ENCODE measurements around the gene NOP56. TPM values are rescaled to one million over a fixed set of nuclear protein-coding genes. Genes with fewer than 3 reads are reported as not detected.

Gene NOP56
- total RNA-seq, 1 donor from 2014 or later: 32.1 TPM

DNA sequence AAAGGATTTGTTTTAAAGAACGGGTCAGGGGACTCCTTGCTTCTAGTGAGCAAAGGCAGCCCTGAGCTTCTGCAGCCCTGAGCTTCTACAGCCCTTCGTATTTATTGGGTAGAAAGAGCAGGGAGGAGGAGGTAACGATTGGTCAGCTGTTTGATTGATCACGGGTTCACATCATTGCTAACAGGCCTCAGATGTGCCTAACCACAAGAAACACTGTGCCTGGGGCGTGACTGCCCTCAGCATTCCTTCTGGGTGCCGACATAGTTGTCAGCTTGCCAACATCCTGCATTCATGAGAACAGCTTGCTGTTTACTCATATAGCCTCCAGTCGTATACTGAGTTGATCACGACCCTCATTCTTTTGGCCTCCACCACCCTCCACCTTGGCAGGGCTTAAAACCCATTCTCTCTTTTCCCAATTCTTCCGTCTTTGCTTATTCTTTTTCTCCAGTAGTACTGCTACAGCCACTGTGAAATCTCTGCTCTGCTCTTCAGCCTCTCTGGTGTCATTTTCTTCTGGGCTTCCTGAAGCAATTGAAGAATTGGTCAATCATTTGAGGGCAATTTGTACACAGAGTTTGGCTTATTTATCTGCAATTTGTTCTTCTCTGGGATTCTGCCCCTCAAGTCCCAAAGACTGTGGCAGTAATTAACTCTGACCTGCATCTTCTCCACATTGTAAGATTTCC lies 25.4 kb upstream of the NOP56 start:
- TF ChIP-seq, protein P1, sequence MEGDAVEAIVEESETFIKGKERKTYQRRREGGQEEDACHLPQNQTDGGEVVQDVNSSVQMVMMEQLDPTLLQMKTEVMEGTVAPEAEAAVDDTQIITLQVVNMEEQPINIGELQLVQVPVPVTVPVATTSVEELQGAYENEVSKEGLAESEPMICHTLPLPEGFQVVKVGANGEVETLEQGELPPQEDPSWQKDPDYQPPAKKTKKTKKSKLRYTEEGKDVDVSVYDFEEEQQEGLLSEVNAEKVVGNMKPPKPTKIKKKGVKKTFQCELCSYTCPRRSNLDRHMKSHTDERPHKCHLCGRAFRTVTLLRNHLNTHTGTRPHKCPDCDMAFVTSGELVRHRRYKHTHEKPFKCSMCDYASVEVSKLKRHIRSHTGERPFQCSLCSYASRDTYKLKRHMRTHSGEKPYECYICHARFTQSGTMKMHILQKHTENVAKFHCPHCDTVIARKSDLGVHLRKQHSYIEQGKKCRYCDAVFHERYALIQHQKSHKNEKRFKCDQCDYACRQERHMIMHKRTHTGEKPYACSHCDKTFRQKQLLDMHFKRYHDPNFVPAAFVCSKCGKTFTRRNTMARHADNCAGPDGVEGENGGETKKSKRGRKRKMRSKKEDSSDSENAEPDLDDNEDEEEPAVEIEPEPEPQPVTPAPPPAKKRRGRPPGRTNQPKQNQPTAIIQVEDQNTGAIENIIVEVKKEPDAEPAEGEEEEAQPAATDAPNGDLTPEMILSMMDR (IDR thresholded peaks at IDR 0.05): no peak
- H3K9me3 ChIP-seq: peaks cover 0 to 5% of the 10 kb centered on the region in 2 donors
- intact Hi-C loops (cut with DNase I): no loop called here
- no peaks in the 10 kb centered on the region for H3K36me3 ChIP-seq
- no peaks in the 10 kb centered on the region for H3K27me3 ChIP-seq
- H3K4me3 ChIP-seq: no peak overlapping the region
- H3K27ac ChIP-seq: no peak overlapping the region
- DNase-seq (ENCODE audit: low spot score in 2 of 2): no peak
- H3K4me1 ChIP-seq: no peaks in the 10 kb centered on the region

DNA sequence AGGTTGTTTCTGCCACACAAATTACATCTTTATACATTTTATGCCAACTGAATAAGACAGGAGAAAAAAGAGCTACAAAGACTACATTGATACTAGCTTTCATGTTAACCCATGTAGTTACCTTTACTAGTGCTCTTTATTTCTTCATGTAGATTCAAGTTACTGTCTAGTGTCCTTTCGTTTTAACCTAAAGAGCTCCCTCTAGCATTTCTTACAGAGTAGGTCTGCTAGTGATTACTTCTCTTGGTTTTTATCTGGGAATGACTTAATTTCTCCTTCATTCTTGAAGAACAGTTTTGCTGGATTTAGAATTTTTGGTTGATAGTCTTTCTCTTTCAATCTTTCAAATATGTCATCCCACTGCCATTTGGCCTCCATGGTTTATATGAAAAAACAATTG lies 21.2 kb upstream of the NOP56 start:
- intact Hi-C loops (cut with DNase I): no loop called here
- H3K36me3 ChIP-seq: no peaks in the 10 kb centered on the region
- TF ChIP-seq, protein P1 (IDR thresholded peaks at IDR 0.05): no peak
- H3K27ac ChIP-seq: no peak overlapping the region
- H3K4me3 ChIP-seq: no peak overlapping the region
- no peaks in the 10 kb centered on the region for H3K27me3 ChIP-seq
- H3K4me1 ChIP-seq: no peaks in the 10 kb centered on the region
- DNase-seq (ENCODE audit: low spot score in 2 of 2): no peak
- H3K9me3 ChIP-seq: peaks cover 0 to 5% of the 10 kb centered on the region in 2 donors

DNA sequence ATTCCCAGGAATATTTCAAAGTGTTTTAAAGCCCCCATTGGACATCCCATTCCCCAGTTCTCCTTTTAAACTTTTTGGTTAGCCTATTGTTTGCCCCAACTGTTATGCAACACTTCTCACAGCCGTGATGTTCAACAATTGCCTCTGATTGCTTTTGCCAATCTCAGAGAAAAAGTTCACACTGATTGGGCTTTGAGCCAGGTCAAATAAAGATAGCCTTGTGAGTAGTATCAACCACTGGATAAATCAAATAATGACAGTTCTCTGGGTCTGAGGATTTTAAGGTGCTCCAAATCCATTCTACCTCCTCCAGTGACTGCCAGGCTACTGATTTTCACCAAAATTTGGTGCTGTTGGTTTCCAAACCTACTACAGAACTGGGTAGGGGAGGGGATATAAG lies 19.1 kb upstream of the NOP56 start:
- no peaks in the 10 kb centered on the region for H3K4me1 ChIP-seq
- TF ChIP-seq, protein P1 (IDR thresholded peaks at IDR 0.05): no peak
- peaks cover 0 to 5% of the 10 kb centered on the region in 2 donors for H3K9me3 ChIP-seq
- intact Hi-C loops (cut with DNase I): no loop called here
- H3K27me3 ChIP-seq: no peaks in the 10 kb centered on the region
- no peak overlapping the region for H3K4me3 ChIP-seq
- H3K36me3 ChIP-seq: no peaks in the 10 kb centered on the region
- DNase-seq (ENCODE audit: low spot score in 2 of 2): no peak
- no peak overlapping the region for H3K27ac ChIP-seq

DNA sequence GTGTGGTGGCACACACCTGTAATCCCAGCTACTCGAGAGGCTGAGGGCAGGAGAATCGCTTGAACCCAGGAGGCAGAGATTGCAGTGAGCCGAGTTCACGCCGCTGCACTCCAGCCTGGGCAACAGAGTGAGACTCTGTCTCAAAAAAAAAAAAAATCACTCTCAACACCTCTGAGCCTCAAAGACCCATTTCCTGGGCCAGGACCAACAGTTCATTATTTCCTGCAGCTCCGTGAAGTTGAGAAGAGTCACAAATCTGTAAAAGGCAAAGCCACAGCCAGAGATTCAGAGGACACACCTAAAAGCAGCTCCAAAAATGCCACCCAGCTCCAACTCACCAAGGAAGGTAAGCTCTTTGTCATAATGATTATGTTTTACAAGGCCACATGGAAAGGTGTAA lies 15.2 kb upstream of the NOP56 start:
- Histone ChIP-seq H3K9me3 (no peaks in the 10 kb centered on the region), H3K4me1 (no peaks in the 10 kb centered on the region), H3K27ac (no peak overlapping the region), H3K27me3 (no peaks in the 10 kb centered on the region), H3K4me3 (no peak overlapping the region), H3K36me3 (no peaks in the 10 kb centered on the region)
- no peak for DNase-seq (ENCODE audit: low spot score in 2 of 2)
- TF ChIP-seq, protein P1 (IDR thresholded peaks at IDR 0.05): no peak
- intact Hi-C loops (cut with DNase I): no loop called here

DNA sequence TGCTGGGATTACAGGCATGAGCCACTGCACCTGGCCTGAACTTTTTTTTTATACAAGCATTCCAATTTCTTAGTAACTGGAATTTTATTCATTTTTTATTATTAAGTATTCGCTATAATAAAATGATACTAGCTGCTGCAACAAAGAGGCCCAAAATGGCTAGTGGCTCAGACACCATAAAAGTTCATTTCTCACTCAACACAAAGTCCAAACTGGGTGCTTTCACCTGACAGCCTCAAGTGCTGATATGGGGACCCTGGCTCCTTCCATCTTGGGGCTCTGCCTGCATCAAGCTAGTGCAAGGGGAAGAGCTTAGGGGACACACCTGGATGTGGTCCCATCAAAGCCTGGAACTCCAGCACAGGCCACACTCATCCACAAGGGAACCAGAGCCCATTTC lies 12.2 kb upstream of the NOP56 start:
- no peaks in the 10 kb centered on the region for H3K4me1 ChIP-seq
- TF ChIP-seq, protein P1 (IDR thresholded peaks at IDR 0.05): no peak
- no peak overlapping the region for H3K27ac ChIP-seq
- no peaks in the 10 kb centered on the region for H3K9me3 ChIP-seq
- peaks cover 0 to 7% of the 10 kb centered on the region in 2 donors for H3K36me3 ChIP-seq
- DNase-seq (ENCODE audit: low spot score in 2 of 2): no peak
- no peak overlapping the region for H3K4me3 ChIP-seq
- no peaks in the 10 kb centered on the region for H3K27me3 ChIP-seq
- intact Hi-C loops (cut with DNase I): no loop called here

DNA sequence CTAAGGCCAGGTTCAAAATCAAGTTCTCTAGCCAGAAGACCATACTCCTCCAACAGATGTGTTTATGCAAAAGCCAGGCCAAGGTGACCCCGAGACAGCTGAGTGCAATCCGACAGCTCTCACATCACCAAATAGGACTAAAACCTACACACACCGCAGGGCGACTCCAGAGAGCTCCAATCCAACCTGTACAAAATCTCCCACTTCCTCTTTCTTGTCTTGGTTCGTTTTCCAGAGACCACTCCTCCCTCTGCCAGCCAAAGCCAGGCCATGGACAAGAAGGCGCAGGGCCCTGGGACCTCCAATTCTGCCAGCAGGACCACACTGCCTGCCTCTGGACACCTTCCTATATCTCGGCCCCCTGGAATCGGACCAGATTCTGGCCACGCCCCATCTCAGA lies 11.5 kb upstream of the NOP56 start:
- Histone ChIP-seq H3K9me3 (no peaks in the 10 kb centered on the region), H3K27me3 (no peaks in the 10 kb centered on the region), H3K4me3 (no peak overlapping the region), H3K36me3 (peaks cover 0 to 7% of the 10 kb centered on the region in 2 donors), H3K4me1 (no peaks in the 10 kb centered on the region), H3K27ac (no peak overlapping the region)
- intact Hi-C loops (cut with DNase I): no loop called here
- DNase-seq (ENCODE audit: low spot score in 2 of 2): no peak
- TF ChIP-seq, protein P1 (IDR thresholded peaks at IDR 0.05): no peak

Data from ascending aorta (tissue), 2 donors.